HG02571 (cell line): ENCODE measurements around the gene LARP1.
"Not testable (repeated sequence)": the region's sequence is repeated elsewhere in the genome, so short reads cannot be mapped to it uniquely, and the experiment has no call there.

ENCODE experiments used
- ATAC-seq: cut with Tn5 transposase; IDR thresholded peaks from one replicate; pipeline ENCODE4 v1.9.1; 2021; ENCODE audit warnings: mild to moderate bottlenecking, moderate library complexity; ENCODE audit not compliant: unreplicated experiment

LARP1 gene

DNA sequence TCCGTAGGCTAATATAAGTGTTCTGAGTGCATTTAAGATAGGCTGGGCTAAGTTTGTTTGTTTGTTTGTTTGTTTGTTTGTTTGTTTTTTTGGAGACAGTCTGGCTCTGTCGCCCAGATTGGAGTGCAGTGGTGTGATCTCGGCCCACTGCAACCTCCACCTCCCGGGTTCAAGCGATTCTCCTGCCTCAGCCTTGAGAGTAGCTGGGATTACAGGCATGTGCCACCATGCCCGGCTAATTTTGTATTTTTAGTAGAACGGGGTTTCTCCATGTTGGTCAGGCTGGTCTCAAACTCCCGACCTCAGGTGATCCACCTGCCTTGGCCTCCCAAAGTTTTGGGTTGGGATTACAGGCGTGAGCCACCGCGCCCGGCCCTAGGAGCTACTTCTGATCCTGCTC lies 4.7 kb downstream of the LARP1 start:
- not testable (repeated sequence) for ATAC-seq

DNA sequence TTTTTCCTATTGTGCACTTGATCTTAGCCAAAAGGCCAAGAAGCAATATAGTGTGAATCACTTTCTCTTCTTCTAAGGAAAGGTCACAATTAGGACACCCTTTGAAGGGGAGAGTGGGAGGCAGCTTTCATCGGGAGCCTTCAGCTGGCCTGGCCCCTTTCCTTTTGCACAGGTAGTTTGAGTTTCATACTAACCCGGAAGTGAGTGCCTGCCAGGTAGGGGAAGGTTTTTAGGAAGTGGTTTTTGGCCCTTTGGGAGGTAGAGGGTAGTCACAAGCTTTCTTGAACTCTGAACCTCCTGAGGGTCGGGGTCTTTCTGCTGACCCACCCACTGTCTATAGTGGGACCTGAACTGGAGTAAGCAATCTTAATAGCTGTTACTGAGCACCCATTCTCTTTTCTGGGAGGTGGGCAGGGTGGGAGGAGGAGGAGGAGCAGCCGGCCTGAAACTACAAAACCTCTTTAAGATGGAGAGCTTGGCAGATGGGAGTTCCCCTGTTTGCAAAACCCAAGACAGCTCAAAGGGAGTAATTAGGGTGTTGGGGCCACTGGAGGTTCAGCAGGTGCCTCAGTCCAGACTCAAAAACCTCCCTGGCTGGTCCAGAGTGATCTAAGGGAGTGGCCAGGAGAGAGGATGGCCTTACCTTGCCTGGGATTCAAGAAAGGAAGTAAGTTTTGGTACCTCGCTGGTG lies 6.0 kb downstream of the LARP1 start:
- peak; percentile 41 for ATAC-seq

DNA sequence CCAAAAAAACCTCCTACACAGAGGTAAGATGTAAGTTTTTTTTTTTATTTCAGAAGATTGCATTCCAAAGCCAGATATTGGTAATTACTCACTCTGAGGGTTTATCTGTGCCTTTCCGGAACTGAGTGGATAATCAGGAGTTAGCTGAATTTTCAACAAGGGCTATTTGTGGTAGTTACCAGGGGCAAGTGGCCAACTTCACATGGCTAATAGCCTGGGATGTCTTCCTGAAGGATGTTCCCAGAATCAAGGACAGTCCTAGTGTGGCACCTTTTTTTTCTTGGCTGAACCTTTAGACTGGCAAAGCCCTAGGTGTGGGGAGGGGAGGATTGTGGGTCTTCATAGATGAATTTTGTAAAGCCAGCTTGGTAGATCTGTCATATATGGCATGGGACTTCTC lies 7.1 kb downstream of the LARP1 start:
- no peak for ATAC-seq

DNA sequence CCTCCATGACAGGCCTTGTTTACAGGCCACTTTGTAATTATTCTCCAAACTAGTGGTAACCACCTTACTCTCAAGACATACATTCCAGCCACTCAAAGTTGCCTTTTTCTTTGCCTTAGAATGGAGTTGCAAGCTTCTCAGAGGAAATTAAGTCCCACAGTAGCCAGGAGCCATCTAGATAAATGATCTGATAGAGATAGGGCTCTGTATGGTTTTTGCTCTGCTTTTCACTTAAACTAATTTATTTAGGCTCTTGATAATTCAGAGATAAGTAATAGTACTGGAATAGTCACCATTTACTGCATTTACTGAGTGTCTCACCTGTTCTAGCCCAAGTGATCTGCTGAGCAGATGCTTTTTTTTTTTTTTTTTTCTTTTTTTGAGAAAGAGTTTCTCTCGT lies 7.5 kb downstream of the LARP1 start:
- no peak for ATAC-seq

DNA sequence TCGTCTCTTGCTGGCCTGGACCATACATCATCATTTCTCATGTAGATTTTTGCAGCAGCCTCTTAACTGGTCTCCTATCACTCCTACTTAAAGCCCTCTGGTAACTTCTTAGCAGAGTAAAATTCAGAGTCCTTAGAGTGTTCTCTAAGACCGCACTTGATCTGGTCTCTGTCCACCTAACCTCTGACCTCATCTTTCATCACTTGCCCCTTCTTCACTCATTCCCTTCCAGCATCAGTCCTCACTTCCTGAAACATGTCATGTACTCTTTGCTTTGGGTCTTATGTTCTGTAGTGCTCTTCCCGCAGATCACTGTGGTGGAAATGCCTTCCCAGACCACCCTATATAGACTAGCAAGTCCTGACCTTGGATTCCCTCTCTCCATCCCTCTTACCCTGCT lies 9.8 kb downstream of the LARP1 start:
- ATAC-seq, result no peak

DNA sequence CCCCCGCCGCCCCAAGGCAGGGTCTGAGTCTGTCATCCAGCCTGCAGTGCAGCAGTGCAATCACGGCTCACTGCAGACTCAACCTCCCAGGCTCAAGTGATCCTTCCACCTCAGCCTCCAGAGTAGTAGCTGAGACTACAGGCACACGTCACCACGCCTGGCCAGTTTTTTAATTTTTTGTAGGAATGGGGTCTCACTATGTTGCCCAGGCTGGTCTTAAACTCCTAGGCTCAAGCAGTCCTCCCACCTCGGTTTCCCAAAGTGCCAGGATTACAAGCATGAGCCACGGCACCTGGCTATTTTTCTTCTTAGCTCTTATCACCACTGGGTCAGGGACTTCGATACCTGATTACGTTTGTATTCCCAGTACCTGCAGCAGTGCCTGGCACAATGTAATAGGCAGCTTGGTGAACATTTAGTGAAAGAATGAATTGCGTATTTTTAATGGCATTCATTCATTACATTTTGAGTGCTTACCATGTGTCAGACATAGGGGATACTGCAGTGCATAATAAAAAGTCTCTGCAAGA lies 10.3 kb downstream of the LARP1 start:
- no peak for ATAC-seq

DNA sequence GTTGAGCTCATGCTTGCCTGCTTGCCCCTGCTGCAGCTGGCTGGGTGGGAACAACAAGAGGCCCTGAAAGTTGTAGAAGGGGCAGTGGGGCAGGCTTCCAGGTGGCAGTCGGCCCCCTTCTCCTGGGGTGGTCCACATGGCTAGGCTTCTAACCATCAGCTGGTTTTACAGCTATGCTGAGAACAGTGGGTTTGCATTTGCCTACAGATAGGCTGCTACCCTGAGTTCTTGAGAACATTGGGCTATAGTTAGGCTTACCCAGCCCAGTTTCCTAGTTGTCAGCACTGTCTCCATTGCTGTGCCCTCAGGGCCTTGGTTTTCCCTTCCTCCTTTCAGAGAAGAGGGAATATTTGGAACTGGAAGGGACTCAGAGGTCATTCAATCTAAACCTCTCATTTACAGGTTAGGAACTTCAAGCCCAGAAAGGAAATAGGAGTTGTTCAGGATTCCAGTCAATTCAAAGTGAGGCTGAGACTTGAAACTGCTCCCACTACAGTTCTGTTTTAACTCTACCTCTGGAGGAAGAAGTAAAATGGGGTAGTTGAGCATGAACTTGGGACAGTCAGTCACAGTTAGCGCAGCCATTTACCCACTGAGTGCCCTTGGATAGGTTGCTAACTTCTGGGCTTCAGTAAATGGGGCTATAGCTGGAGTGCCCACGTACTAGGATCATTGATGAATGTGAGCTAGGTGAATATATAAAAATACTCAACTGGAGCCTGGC lies 11.5 kb downstream of the LARP1 start:
- no peak for ATAC-seq

DNA sequence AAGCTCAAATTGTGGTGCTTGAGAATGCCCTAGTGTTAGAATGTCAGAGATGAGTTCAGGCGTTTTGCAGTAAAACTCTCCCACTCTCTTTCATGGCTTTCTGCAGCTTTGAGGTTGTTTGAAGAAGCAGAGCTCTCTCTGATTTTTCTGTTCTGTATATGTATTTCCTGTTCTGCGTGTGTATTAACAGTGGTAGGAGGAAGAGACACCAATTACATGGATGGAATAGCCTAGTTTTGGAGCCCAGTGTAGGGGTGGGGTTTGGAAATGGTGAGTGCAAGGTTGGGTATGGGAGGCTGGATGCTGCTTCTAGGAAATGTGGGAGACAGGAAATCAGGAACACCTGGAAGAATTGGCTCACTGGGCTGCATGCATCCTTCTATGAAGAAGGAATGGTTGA lies 12.4 kb downstream of the LARP1 start:
- no peak for ATAC-seq

DNA sequence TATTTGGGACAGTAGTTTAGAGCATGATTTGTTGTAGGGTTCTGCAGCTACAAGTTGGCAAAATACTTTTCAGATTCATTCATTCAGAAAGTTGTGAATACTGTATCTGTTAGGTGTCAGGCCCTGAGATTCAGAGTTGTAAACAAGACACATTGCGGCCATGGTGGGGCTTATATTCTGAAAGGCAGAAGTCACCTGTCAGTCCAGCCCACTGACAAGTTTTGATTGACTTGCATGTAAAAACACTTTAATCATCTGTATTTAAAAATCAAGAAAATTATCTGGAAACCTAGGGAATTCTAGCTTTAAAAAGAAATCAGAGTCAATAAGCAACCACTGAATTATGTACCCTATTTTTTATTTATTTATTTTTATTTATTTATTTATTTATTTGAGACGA lies 13.0 kb downstream of the LARP1 start:
- ATAC-seq, result no peak

DNA sequence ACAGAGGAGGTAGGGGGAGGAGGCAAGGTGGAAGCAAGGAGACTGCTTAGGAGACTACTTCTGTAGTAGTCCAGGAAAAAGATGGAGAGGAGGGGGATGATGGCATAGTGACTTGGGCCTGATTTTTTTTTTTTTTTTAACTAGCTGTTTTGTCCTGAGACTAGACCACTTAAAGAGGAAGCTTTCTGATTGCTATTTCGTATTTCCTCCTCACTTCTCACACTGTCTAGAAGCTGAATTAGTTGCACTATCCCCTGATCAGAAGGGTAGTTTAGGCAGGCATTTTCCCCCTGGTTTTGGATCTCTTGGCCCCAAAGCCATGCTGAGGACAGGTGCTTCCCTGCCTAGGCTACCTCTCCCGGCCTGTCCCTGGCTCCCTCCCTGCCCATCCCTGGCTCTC lies 14.9 kb downstream of the LARP1 start:
- ATAC-seq, result no peak

DNA sequence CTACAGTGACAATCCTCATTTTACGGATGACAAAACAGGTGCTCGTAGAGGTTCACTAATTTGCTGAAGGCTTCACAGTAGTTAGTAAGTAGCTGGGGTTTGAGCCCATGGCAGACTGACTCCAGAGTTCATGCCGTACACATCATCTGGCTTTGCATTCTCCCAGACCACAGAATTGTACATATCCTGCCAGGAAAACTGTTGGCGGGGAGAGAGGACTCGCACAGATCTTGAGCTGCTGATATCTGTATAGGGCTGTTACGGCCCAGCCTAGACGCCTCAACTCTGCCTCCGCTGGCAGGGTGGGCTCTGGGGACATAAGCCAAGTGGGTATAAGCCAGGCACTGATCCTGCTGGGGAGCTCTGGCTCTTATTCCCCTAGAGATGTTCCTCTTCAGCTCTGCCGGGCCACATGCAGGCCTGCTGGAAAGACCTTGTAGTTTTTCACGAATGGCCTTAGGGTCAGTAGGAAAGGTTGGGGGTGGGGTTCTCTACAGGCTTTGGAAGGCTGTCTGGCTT lies 16.3 kb downstream of the LARP1 start:
- ATAC-seq, result no peak

DNA sequence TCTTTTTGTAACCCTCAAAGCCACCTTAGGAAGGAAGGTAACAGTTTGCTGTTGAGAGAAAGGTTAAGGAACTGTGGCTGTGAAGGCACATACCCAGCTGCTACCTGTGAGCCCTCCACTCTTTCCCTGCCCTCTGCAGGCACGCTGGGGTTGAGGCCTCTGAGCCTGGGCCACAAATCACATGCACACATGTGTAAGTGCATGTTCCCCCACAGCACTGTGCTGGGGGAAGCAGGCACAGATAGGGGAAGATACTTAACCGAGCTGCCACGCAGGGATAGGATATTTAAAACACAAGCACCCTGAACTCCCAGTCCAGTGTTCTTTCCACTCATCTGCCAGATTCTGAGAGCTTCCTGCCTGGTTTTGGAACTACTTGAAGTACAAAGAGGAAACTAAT lies 18.1 kb downstream of the LARP1 start:
- ATAC-seq, result no peak

DNA sequence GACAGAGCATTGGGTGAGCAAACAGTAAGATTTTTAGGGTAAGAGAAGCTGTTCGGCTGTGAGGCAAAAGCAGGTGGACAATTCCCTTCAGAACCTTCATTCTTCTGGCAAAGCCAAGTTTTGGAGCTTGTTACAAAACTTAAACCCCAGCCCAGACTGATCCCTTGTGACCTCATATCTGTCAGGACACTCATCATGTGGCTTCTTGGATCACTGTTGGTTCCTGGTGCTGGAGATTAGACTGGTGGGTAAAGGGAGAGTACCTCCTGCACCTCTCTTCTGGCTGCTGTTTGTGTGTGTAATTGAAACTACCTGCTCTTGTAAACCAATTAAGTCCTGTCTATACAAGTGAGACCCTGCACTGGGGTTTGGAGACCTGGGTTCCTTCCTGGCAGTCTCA lies 21.0 kb downstream of the LARP1 start:
- no peak for ATAC-seq

DNA sequence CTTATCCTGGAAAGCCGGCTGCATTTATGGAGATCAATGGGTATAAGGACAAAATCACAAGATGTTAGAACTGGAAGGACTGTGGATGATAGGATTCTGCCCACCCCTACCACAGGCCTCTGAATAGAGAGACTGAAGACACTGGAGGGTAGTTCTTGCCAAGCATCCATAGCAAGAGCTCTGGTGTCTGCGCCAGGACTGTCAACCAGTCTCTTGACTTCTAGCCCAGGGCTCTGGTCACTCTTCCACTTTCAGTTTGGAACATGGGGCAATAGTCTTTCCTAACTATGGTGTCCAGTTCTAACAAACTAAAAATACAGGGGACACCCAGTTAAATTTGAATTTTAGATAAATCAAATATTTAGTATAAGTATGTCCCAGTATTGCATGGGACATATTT lies 23.4 kb downstream of the LARP1 start:
- ATAC-seq, result no peak

DNA sequence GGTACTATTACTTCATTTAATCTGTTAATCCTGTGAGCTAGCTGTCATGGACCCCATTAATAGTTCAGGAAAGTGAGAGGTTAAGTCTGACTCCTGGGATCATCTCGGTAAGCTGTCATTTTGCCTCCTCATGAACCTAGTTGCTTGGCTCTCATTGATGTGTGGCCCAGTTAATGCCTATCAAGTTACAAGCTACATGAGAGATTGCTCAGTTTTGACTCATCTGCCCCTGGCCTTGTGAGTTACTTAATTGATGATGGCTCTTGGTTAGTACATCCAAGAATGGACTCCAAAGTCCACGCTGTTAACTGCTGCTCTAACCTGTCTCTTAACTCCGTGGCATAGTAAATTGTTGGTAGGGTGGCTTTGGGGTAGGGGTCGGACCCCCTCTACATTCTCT lies 23.9 kb downstream of the LARP1 start:
- ATAC-seq, result no peak

DNA sequence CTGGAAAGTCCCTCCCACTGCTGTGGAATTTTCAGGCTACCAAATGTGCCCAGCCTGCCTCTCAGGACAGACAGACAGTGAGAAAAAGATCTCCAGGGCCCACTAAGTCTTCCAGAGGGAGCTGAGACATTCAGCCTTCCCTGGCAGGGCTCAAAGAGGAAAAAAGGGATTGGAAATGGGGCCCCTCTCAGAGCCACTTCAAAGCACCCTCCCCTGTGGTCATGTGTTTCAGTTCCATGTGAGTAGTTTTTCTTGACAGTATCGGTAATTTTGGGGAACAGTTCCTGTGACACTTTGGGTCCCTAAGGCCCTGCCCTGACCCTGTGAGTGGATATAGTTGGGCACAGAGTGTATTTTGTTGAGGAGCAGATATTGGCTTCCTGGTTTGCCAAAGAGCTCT lies 25.0 kb downstream of the LARP1 start:
- no peak for ATAC-seq

DNA sequence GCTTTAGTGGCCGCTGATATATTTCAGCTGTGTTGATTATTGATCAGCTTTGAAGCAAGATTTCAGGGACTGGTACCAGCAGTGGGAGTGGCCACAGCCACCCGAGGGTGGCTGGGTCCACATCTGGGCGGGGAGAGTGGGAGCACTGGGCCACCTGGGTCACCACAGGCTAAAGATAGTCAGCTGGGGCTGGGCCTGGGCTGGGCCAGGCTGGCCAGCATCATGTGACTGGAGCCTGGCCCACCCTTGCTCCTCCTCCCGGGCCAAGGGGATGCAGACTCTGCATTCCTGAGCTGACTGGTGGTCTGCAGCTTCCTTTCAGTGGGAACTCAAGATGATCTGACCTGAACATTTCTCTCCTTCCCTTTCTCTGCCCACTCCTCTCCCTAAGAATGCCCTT lies 27.1 kb downstream of the LARP1 start:
- ATAC-seq, result peak; percentile 30

DNA sequence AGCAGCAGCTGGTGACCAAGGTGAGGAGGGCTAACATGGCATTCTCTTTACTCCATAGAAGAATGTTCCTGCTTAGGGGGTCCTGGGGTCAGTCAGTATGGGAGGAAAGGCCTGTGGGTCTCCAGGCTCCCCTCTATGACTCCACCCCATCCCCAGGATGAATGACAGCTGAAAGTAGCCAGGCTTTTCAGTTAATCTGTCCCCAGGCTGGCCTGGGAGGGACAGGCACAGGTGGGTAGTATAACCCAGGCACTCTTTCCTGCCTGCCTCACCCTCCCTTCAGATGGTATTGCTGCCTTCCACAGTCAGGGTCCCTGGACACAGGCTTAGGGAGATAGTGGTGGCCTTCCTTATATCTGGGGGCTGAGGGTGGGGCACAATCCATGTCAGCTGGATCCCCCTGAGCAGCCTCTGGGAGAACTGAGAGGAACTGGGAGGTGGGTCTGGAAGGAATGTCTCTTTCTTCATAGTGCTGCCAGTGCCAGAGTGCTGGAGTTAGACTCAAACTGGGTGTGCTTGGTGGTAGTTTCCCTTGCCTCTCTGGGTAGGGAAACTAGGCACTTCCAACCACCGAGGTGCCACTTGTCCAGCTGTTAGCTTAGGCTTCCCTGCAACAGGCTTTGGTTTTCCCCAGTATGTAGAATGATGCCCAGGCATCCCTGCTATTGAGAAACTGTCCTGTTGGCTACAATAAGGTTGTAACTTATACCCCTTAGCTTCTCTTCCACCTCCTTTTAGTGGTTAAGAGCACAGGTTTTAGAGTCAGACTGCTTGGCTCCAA lies 27.8 kb downstream of the LARP1 start:
- ATAC-seq, result peak; percentile 12

DNA sequence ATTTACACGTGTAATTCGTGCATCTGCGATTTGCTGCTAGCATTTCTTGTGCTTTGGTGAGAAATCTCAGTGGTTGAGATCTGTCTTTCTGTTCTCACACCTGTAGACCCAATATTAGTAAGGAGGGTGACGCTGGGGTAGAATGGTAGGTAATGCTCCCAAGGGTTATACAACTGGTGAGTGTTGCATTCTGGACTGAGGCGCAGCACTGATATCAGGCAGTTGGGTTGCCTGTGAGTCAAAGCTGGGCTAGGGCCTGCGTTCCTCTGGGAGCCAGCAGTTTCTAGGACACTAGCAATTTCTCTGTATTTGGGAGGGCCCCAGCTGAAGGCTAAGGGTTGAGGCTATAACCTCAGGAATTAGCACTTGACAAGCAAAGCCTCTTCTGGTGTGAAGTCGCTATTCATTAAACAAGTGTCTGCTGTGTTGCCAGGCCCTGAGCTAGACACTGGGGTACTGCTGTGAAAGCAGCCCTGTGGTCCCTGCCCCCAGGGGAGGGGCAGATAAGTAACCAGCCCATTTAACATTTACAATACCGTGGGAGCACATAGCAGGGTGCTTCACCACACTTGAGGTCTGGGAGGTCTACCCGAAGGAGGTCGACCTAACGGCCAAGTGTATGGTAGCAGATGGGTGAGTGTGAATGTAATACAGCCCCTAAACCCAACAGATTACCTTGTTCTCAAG lies 28.7 kb downstream of the LARP1 start:
- peak; percentile 65 for ATAC-seq

DNA sequence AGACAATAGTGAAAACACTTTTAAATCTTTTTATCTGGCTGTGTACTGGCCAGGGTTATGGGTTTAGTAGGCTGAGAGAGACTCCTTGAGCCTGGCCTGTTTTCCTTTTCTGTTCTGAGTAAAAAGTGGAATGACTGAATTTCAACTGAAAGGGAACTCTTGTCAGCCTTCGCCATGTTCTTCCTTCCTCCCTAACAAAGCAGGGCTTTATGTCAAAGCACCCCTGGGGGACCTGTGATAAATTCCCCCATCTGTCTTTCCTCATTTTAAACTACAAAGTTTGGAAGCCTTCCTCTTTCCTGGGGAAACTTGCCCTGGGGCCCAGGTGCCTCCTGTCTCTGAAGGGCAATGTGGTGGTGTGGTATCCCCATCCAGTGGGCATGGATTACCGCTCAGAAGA lies 29.7 kb downstream of the LARP1 start:
- no peak for ATAC-seq

DNA sequence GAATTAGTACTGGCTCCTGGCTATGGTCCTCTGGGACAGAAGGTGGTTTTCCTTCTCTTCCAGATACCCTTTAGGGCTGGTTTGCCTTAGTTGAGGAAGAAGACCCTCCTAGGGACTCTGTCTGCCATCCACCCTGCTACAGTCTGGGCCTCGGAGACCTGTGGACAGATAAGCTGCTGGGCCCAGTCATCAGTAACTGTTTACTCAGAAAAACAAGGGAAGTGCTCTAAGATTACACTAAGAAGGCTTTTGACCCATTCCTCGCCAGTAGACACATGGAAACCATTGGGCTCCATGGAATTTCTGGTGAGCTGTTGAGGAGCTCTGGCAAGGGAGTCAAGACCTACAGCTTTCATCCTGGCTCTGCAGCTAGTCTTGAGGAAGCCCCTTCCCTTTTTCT lies 31.2 kb downstream of the LARP1 start:
- no peak for ATAC-seq
